Stimulated activated CD4-positive, alpha-beta T cell treated with anti-CD3 and anti-CD28 coated beads, Interleukin-2, amount 100 ng/mL, for 4 hours (primary cell): Measurements from ENCODE around the gene HIF1A.
"Not testable (repeated sequence)": the region's sequence is repeated elsewhere in the genome, so short reads cannot be mapped to it uniquely, and the experiment has no call there.

ENCODE experiments used
- DNase-seq: peaks from one replicate; pipeline ENCODE4 v3.0.0-alpha.2; 2020; ENCODE audit warnings: low read depth

Gene HIF1A

GRCh38 chr14:61749264-61749663 is 54.0 kb downstream of the HIF1A start:
- no peak for DNase-seq

GRCh38 chr14:61749867-61750266 is 54.6 kb downstream of the HIF1A start:
- no peak for DNase-seq

- DNase-seq = peak; percentile 67
Measured at GRCh38 chr14:61750708-61751474, 55.6 kb downstream of the HIF1A start.

- no peak for DNase-seq
Measured at GRCh38 chr14:61751475-61751989, 56.2 kb downstream of the HIF1A start.

GRCh38 chr14:61752626-61753025 is 57.3 kb downstream of the HIF1A start:
- DNase-seq = no peak

GRCh38 chr14:61753631-61754030 is 58.3 kb downstream of the HIF1A start:
- DNase-seq = no peak

- DNase-seq = no peak
Measured at GRCh38 chr14:61754627-61755381, 59.5 kb downstream of the HIF1A start.

GRCh38 chr14:61755382-61755742 is 60.0 kb downstream of the HIF1A start:
- not testable (repeated sequence) for DNase-seq

GRCh38 chr14:61756135-61756534 is 60.8 kb downstream of the HIF1A start:
- DNase-seq = no peak

GRCh38 chr14:61759878-61760277 is 64.6 kb downstream of the HIF1A start:
- no peak for DNase-seq

GRCh38 chr14:61761557-61761956 is 66.2 kb downstream of the HIF1A start:
- DNase-seq = no peak

GRCh38 chr14:61761959-61762786 is 66.9 kb downstream of the HIF1A start, which contains the start of gene SNAPC1:
SNAPC1 (plus strand) TSS chr14:61762420; CDS start chr14:61762461, 41 bp downstream.
- DNase-seq = peak; percentile 96

GRCh38 chr14:61764342-61765122 is 69.2 kb downstream of the HIF1A start:
- DNase-seq = no peak

- DNase-seq = no peak
Measured at GRCh38 chr14:61765225-61765943, 70.1 kb downstream of the HIF1A start.

- no peak for DNase-seq
Measured at GRCh38 chr14:61766151-61766550, 70.8 kb downstream of the HIF1A start.

GRCh38 chr14:61768240-61768639 is 72.9 kb downstream of the HIF1A start:
- DNase-seq = no peak

GRCh38 chr14:61769893-61770292 is 74.6 kb downstream of the HIF1A start:
- DNase-seq = no peak

- DNase-seq = no peak
Measured at GRCh38 chr14:61774861-61775260, 79.5 kb downstream of the HIF1A start.

GRCh38 chr14:61780125-61780524 is 84.8 kb downstream of the HIF1A start:
- no peak for DNase-seq

- DNase-seq = no peak
Measured at GRCh38 chr14:61797309-61797708, 102.0 kb downstream of the HIF1A start.
